ENCODE measurements around the gene LENEP. TPM values are rescaled to one million over a fixed set of nuclear protein-coding genes. Genes with fewer than 3 reads are reported as not detected.
A peak's percentile ranks its signal among the peaks of the same experiment; 100 is the strongest.

The LENEP gene
- total and polyA plus RNA-seq, 2 of the 8 experiments (the other 6 are each of a cell fraction or from before 2014, with no cell fraction given), result 1.3 TPM; not detected in 1

DNA sequence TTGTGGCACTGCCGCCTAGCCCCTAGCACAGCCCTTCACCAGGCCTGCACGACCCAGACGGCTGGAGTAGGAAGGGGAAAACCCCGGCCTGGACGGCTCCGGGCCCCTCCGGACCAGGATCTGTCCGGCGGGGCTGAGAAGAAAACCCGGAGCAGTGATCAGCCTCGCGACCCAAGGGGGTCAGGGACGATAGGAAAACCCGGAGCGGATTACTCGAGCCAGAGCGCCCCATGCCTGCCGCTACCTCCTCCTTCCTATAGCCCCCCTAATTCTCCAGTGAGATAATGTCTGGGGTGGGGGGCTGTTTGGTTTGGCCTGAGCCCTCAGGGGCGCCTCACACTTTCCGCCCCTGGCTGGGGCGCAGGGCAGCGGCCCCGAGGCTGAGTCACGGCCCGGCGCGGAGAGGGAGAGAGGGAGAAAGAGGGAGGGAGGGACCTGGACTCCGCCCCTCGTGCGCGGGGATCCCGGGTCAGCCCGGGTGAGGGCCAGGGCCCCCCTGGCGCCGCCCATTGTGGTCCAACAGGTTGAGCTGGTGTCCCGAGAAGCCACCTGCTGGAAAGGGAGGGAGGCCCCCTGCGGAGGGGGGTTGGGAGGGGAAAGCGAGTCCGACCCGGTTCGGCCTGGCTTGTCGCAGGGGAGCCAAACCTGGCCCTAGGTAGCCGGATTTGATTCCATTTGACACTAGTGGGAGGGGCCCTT, 7.5 kb downstream of the LENEP start (continued):
- TF ChIP-seq TAF7 (optimal IDR thresholded peaks at IDR 0.05; ENCODE audit: borderline replicate concordance, low read depth, low read length) (peak; percentile 76), CEBPB (IDR thresholded peaks at IDR 0.05; ENCODE audit: low read depth, low read length) (0 out of 2 replicates have a peak, but pooled peaks have one; percentile 12), ZNF274 (IDR thresholded peaks at IDR 0.05; ENCODE audit: borderline replicate concordance, extremely low read depth, low read length) (no peak), SIX5 (IDR thresholded peaks at IDR 0.05; ENCODE audit: low read depth, low read length) (no peak), BRCA1 (IDR thresholded peaks at IDR 0.05; ENCODE audit: low read depth, low read length) (peak; percentile 13; the same call in 1 of the 2 replicates), PHF8 (conservative IDR thresholded peaks at IDR 0.05; ENCODE audit: low read depth, low read length) (0 out of 2 replicates have a peak, but pooled peaks have one; percentile 42)
- TF ChIP-seq, protein P1, sequence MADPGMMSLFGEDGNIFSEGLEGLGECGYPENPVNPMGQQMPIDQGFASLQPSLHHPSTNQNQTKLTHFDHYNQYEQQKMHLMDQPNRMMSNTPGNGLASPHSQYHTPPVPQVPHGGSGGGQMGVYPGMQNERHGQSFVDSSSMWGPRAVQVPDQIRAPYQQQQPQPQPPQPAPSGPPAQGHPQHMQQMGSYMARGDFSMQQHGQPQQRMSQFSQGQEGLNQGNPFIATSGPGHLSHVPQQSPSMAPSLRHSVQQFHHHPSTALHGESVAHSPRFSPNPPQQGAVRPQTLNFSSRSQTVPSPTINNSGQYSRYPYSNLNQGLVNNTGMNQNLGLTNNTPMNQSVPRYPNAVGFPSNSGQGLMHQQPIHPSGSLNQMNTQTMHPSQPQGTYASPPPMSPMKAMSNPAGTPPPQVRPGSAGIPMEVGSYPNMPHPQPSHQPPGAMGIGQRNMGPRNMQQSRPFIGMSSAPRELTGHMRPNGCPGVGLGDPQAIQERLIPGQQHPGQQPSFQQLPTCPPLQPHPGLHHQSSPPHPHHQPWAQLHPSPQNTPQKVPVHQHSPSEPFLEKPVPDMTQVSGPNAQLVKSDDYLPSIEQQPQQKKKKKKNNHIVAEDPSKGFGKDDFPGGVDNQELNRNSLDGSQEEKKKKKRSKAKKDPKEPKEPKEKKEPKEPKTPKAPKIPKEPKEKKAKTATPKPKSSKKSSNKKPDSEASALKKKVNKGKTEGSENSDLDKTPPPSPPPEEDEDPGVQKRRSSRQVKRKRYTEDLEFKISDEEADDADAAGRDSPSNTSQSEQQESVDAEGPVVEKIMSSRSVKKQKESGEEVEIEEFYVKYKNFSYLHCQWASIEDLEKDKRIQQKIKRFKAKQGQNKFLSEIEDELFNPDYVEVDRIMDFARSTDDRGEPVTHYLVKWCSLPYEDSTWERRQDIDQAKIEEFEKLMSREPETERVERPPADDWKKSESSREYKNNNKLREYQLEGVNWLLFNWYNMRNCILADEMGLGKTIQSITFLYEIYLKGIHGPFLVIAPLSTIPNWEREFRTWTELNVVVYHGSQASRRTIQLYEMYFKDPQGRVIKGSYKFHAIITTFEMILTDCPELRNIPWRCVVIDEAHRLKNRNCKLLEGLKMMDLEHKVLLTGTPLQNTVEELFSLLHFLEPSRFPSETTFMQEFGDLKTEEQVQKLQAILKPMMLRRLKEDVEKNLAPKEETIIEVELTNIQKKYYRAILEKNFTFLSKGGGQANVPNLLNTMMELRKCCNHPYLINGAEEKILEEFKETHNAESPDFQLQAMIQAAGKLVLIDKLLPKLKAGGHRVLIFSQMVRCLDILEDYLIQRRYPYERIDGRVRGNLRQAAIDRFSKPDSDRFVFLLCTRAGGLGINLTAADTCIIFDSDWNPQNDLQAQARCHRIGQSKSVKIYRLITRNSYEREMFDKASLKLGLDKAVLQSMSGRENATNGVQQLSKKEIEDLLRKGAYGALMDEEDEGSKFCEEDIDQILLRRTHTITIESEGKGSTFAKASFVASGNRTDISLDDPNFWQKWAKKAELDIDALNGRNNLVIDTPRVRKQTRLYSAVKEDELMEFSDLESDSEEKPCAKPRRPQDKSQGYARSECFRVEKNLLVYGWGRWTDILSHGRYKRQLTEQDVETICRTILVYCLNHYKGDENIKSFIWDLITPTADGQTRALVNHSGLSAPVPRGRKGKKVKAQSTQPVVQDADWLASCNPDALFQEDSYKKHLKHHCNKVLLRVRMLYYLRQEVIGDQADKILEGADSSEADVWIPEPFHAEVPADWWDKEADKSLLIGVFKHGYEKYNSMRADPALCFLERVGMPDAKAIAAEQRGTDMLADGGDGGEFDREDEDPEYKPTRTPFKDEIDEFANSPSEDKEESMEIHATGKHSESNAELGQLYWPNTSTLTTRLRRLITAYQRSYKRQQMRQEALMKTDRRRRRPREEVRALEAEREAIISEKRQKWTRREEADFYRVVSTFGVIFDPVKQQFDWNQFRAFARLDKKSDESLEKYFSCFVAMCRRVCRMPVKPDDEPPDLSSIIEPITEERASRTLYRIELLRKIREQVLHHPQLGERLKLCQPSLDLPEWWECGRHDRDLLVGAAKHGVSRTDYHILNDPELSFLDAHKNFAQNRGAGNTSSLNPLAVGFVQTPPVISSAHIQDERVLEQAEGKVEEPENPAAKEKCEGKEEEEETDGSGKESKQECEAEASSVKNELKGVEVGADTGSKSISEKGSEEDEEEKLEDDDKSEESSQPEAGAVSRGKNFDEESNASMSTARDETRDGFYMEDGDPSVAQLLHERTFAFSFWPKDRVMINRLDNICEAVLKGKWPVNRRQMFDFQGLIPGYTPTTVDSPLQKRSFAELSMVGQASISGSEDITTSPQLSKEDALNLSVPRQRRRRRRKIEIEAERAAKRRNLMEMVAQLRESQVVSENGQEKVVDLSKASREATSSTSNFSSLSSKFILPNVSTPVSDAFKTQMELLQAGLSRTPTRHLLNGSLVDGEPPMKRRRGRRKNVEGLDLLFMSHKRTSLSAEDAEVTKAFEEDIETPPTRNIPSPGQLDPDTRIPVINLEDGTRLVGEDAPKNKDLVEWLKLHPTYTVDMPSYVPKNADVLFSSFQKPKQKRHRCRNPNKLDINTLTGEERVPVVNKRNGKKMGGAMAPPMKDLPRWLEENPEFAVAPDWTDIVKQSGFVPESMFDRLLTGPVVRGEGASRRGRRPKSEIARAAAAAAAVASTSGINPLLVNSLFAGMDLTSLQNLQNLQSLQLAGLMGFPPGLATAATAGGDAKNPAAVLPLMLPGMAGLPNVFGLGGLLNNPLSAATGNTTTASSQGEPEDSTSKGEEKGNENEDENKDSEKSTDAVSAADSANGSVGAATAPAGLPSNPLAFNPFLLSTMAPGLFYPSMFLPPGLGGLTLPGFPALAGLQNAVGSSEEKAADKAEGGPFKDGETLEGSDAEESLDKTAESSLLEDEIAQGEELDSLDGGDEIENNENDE (IDR thresholded peaks at IDR 0.05; ENCODE audit: insufficient replicate concordance, low read length), result no peak
